ENCODE measurements around the gene RBM39. TPM values are rescaled to one million over a fixed set of nuclear protein-coding genes. Genes with fewer than 3 reads are reported as not detected.

The RBM39 gene
- total and polyA plus RNA-seq, 10 of the 15 experiments (the other 5 are each of a cell fraction or from before 2014, with no cell fraction given), result 135 to 280 (median 217) TPM

GRCh38 chr20:35741892-35742740, at the start of gene RBM39 (continued):
- TF ChIP-seq MTA3 (IDR thresholded peaks at IDR 0.05; ENCODE audit: borderline replicate concordance, low read length), result no peak
- peak; percentile 83 for TF ChIP-seq TCF12 (IDR thresholded peaks at IDR 0.05; ENCODE audit: low read depth, low read length)
- no peak for TF ChIP-seq E2F4 (IDR thresholded peaks at IDR 0.05; ENCODE audit: low read depth, low read length)
- no peak for TF ChIP-seq JUND (IDR thresholded peaks at IDR 0.05; ENCODE audit: low read depth, low read length)
- peak; percentile 95 for TF ChIP-seq POU2F2 (IDR thresholded peaks at IDR 0.05; ENCODE audit: borderline replicate concordance, low read depth, low read length)
- 0 out of 2 replicates have a peak, but pooled peaks have one; percentile 11 for TF ChIP-seq MEF2A (IDR thresholded peaks at IDR 0.05; ENCODE audit: insufficient read depth, low read depth, low read length)
- peak; percentile 52 for TF ChIP-seq FOXM1 (IDR thresholded peaks at IDR 0.05; ENCODE audit: low read depth, low read length)
- TF ChIP-seq FOXK2 (IDR thresholded peaks at IDR 0.05), result peak; percentile 87
- peak; percentile 55 for TF ChIP-seq RUNX3 (IDR thresholded peaks at IDR 0.05; ENCODE audit: low read length)
- TF ChIP-seq SIN3A (IDR thresholded peaks at IDR 0.05; ENCODE audit: low read depth, low read length), result peak; percentile 55; the same call in 1 of the 2 replicates
- TF ChIP-seq RELB (IDR thresholded peaks at IDR 0.05; ENCODE audit: low read depth), result peak; percentile 32; the same call in 1 of the 2 replicates
- TF ChIP-seq POLR2A (IDR thresholded peaks at IDR 0.05; ENCODE audit: low read depth, low read length), result peak; percentile 92
- no peak for TF ChIP-seq ASH2L (IDR thresholded peaks at IDR 0.05; ENCODE audit: borderline replicate concordance, low read depth)
- no peak for TF ChIP-seq SPI1 (IDR thresholded peaks at IDR 0.05; ENCODE audit: borderline replicate concordance, insufficient read depth, low read depth, low read length)
- TF ChIP-seq TCF3 (IDR thresholded peaks at IDR 0.05; ENCODE audit: borderline replicate concordance, insufficient read depth, low read depth, low read length), result peak; percentile 89; the same call in 1 of the 2 replicates

Measured in GM12878 (cell line).